NCI-H146 treated with DMSO at 0.1 percent for 48 hours (cell line): ENCODE results near the gene C9.
"Not testable (repeated sequence)": the region's sequence is repeated elsewhere in the genome, so short reads cannot be mapped to it uniquely, and the experiment has no call there.

Source experiments
- DNase-seq: peaks from one replicate; lab custom pipeline; 2025; ENCODE audit not compliant: unreplicated experiment; lab: John Stamatoyannopoulos, UW

Gene C9

GRCh38 chr5:39364367-39364766 is at the start of gene C9:
TSS of gene C9 (minus strand) at chr5:39364495. CDS start at chr5:39364464, 31 bp downstream.
- DNase-seq: no peak

DNA sequence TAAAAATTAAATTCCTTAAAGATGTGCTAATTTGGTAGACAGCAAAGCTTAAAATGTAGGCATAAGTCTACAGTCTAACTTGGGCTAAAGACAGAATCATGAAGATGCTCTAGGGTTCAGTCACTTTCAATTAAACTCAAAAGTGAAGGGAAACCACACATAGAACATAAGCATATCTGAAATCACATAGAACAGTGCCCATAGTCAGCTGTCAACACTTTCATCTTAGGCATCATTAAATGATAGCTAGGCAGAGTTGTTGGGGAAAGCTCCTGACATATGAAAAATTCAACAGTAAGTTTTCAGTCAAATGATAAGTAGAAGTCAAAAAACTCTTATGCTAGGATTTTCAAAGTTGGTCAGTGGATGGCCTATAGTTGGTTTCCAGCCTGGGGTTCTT is 49.5 kb upstream of the C9 start:
- no peak for DNase-seq

GRCh38 chr5:39412721-39413394 is 48.6 kb upstream of the C9 start:
- no peak for DNase-seq

DNA sequence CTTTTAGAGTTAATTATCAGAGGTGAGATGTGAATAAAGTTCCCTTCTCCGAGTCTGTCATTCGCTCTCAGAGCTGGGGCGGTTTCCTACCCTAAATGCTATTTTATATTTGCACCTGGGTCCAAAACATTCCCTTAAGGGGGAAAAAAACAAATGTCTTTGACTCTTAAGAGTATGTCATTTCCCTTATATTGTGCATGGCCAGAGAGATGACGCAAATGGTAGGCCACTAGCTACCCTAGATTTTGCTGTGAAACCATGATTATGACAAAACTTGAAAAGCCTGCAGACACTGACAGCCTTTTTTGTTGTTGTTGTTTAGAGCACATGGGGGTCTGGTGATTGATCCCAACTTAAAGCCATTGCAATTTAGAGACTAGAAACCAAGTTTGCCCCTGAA is 47.7 kb upstream of the C9 start:
- DNase-seq: no peak

DNA sequence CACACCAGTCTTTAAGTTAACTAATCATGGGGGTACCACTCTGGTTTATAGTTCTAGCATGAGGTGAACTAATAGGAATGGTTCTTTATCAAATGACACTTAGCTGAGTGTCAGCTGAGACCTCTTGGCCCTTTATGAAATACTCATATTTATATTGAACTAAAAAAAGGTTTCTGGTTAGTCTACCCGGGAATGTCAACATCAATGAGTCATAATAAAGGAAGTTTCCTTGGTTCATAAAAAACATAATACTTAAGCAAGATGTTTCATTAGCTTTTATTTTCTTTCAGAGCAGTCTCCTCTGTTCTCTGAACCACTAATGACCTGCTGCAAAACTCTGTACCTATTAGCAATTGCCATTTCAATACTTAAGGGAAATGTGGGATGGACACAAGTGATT is 46.8 kb upstream of the C9 start:
- DNase-seq: no peak

GRCh38 chr5:39409033-39409432 is 44.7 kb upstream of the C9 start:
- DNase-seq: no peak

GRCh38 chr5:39405083-39405843 is 41.0 kb upstream of the C9 start:
- DNase-seq: no peak

GRCh38 chr5:39403761-39404160 is 39.5 kb upstream of the C9 start:
- DNase-seq: not testable (repeated sequence)

DNA sequence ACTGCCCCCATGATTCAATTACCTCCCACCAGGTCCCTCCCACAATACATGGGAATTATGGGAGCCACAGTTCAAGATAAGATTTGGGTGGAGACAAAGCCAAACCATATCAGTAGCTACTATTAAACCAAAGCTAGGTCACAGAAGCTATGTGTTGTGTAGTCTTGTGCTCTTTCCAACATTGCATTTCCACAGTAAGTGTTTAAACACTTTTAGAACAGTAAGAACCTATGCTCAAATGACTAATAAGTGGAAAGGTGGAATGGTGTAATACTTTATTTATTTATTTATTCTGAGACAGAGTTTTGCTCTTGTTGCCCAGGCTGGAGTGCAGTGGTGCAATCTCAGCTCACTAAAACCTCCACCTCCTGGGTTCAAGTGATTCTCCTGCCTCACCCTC is 37.8 kb upstream of the C9 start:
- not testable (repeated sequence) for DNase-seq

- no peak for DNase-seq
Measured at GRCh38 chr5:39400713-39401578, 36.7 kb upstream of the C9 start.

DNA sequence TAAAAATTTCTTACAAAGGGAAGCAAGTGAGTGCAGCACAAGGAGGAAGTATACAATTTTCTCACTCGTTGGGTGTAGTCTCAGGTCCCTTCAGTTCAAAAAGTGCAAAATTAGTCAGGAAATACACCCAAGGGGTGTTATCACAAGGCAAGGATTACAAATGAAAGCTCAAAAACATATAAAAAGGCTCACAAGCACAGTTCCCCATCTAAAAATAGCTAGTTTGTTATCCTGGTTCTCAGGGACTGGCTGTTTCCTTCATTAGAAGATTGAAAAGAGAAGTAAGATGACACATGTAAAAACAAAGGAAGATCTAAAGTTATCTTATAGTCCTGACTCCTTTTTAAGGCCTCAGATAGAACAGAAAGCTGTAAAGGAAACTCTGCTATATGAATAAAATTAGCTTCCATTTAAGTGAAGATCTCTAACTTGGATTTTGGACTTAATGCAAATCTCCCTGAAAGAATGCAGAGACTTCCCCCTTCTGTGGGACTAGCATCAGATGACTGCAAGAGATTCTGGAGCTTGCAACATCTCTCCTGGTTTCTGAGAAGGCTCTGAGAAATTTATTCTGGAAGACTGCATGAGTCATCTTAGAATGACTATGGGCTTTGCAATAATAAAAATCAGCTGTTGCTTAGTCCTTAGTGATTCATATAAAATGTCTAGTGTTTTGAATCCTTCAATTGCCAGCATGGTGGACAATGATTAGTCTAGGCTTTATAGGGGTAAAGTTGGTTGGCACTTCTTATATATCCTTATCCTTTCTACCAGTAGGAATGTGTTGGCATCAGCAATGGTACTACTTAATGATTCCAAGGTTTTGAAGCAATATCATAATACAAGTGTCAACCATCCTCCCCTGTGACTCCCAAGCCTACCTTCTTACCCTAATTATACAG is 35.1 kb upstream of the C9 start:
- DNase-seq: no peak

GRCh38 chr5:39396843-39397242 is 32.5 kb upstream of the C9 start:
- DNase-seq: no peak

- DNase-seq: no peak
Measured at GRCh38 chr5:39395521-39395920, 31.2 kb upstream of the C9 start.

DNA sequence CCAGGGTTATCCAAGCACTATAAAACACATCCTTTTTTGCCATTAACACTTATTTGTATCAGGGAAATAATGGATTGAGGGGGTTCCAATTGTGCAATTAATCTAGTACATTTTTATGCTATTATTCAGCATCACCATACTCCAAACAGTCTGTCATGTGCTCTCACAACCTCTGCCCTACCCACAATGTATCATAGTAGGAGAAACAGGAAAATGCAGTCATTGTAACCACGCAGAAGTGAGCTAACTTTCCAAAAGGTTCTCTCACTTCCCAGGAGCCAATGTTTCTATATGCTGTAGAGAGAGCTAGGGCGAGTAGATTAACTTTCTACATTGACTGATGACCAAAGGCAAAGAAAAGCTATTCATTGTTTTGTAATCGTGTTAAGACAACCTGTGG is 30.7 kb upstream of the C9 start:
- DNase-seq: no peak

DNA sequence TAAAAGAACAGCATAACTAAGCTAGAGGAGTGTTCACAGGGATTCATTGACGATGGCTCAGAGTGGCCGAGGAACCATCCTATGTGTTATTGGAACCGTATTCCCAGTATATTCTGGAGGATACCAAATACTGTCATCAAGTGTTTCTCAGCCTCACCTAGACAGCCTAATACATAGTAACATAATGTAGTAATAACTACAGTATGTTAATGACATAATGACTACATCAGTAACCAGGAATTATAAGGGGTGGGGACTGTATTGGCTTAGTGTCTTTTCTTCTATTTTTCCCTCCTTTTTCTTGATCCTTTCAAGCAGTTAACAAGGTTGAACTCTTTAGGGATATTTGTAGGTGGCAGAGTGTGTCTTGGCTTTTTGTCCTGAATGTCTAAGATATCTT is 26.6 kb upstream of the C9 start:
- no peak for DNase-seq

GRCh38 chr5:39387293-39387692 is 23.0 kb upstream of the C9 start:
- DNase-seq: no peak

DNA sequence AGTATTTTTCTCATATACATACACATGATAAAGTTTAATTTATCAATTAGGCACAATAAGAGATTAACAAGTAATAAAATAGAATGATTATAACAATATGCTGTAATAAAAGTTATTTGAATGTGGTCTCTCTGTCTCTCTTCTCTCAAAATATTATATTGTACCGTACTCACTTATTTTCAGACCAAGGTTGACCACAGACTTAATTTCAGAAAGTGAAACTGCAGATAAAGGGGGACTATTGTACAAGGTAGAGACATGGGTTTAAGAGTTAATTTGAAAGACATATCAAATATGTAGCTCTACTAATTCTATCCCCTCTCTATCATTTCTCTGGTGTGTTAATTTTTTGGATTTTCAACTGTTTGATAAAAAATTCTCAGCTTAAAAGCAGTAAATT is 20.0 kb upstream of the C9 start:
- DNase-seq: no peak

DNA sequence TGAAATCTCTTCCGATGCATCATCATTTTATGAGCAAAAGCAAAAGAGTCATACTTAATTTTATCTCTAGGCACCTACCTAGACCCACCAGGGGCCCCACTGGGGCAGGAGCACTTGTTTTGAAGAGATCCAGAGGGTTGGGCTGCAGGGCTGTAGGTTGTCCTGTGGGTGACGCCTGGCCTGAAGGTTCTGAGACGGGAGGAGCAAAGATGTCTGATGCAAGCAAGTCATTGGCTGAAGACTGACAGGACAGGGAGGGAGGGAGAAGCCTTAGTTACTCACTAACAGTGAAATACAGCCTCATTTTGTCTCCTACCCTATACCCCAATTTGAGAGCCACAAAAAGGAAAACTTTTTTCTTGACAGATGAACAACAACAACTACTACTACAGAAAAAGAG is 17.1 kb upstream of the C9 start:
- no peak for DNase-seq

DNA sequence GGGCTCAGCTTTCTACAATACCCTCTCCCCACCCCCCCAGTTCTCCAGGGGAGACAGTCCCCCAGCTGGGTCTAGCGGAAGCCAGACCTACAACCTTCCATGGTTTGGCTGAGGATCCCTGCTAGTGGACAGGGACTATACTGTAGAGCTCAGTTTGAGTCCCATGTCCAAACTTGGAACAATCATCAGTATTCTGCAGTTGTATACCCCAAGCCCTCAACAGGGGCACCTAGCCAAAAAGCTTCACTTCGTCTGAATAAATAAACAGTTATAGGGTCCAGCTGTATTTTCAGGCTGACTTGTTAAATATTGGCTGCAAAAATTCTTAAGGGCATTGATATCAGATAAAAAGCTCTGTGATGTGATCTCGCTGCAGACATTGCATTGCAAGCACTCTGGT is 15.4 kb upstream of the C9 start:
- no peak for DNase-seq

DNA sequence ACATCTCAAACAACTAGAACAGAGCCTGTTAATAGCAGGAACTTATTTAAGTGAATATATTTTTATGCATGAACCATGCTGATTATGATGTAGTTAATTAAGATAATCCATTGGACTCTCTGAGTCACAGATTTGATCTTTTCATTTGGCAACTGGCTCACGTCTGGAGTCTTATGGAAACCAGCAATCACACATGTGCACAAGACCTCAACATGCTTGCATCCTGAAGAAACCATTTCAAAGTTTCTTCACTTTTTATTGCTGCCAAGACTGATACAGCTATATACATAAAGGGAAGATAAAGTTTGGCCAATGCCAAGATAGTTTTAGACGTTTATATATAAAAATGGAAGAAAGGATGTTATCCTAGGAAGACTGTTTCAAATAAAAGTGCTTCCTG is 13.3 kb upstream of the C9 start:
- DNase-seq: no peak

DNA sequence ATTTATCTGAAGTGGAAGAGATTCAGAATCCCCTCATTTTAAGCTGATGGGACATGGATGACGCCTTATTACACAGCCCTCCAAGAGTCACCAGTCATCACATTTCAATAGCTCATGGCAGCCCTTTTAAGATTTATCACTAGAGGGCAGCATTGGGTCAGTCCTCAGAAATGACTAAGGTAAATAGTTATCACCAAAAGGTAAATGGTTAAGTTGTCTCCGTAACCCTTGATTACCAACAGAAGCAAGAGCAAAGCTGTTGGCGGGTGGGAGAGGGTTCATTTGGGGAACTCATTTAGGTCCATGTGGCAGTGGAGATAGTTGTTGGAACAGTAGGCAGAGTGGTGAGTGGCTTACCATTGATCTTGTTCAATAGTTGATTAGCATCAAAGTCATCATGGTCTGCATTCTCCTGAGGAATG is 12.0 kb upstream of the C9 start:
- peak; percentile 3 for DNase-seq
